Muscle of back (tissue), 11 donors: ENCODE results near the gene ARHGAP26. TPM values are rescaled to one million over a fixed set of nuclear protein-coding genes. Genes with fewer than 3 reads are reported as not detected.
A peak's percentile ranks its signal among the peaks of the same experiment; 100 is the strongest.

Source experiments
- DNase-seq, 3 donors: peaks; one replicate each; pipeline versions ENCODE4 v3.0.0 to v3.0.0-alpha.2; 2013
- polyA plus RNA-seq, 10 donors: library from polyadenylated mRNA; unstranded; fragments of 120-200 nt; gene quantifications; one replicate each; pipeline ENCODE4 v1.2.1, GENCODE V29; 2013; ENCODE audit not compliant: insufficient read length in 10 of 10

The ARHGAP26 gene
- polyA plus RNA-seq, 10 donors: 10.7 to 23.3 (median 16.0) TPM

DNA sequence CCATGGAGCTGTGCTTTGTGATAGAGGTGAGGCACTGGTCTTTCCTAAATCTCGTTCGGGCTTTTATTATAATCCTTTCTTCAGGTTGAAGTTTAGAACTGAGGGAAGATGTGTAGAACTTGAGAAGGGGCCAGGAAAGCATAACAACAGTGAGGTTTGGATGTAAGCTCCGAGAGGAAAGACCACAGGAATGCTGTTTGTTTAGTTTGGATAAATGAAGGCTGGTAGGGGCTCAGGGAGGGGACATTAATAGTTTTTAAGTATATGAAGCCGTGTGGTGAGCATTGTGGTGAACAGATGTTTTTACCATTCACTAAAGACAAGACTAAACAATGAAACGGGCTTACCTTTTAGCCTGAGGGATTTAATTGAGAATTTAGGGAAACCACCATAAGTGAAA, 130.8 kb downstream of the ARHGAP26 start:
- peak in 1 of 3 donors; percentile 45 for DNase-seq

GRCh38 chr5:142901476-142902185, 131.5 kb downstream of the ARHGAP26 start:
- DNase-seq: no peak

GRCh38 chr5:142902186-142902965, 132.2 kb downstream of the ARHGAP26 start:
- peak in 1 of 3 donors; percentile 43 for DNase-seq

- DNase-seq: no peak
Observed at GRCh38 chr5:142904416-142904815, 134.2 kb downstream of the ARHGAP26 start.

DNA sequence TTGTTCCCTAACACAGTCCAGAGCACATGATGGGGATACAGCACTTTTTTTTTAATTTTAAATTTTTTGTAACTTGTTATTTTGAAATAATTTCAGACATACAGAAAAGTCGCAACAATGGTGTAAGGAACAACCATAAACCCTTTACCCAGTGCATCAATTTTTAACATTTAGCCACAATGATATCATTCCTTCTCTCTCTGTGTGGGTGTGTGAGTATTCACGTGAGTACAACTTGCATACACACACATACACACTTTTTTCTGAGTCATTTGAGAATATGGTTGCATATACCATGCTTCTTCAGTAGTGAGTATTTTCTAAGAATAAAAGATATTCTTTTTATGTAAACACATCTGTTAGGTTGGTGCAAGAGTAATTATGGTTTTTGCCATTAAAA, 135.2 kb downstream of the ARHGAP26 start:
- no peak for DNase-seq

DNA sequence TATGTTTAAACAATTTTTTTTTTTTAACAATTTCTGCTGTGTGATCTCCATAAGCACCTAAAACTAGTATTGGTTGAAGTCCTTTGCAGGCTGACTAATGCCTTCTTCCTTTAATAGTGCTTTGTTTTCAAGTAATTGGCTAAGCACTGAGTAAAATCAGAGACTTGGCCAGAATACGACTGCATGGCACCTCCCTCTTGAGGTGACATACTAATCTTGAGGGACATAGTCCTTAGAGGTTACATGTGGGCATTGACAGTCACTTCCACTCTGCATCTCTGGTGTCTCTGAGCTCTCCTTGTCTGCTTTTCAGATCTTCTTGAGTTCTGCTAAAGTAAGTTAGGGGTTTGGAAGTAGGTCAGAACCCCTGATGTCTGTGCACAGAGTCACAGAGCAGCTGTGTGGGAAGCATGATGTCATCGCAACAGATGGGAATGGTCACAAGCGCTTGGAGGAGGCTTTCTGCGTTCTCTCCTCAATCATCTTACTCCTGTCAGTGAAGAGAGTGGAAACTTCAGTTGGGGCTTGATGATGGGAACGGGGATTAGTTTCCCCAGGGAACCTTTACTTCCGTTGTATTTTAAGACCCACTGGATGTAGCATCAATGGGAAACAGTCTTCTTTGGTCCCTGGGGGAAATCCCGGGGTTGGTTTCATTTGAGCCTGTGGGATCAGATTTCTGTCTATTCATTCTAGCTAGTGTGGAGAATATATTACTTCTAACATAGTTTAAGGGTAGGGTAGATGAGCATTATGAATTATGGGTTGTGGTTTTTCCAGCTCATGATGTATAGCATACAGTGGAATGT, 136.9 kb downstream of the ARHGAP26 start:
- peak; percentile 80 to 90 (median 81) for DNase-seq

GRCh38 chr5:142908659-142909058, 138.5 kb downstream of the ARHGAP26 start:
- no peak for DNase-seq

DNA sequence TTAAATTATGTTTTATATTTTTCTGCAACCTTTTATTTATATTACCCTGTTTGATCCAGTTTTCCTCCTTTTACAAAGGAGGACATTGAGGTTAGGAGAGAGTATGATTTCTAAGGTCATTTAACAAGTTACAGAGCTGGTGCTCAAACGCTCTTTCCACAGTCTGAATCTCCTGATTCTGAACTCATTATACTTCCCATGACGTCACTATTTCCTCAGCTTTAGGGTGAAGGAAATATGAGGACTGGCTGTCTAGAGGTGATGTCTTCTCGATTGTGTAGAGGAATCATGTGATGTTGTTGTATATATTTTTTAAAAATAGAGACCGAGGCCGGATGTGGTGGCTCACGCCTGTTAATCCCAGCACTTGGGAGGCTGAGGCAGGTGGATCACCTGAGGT, 140.0 kb downstream of the ARHGAP26 start:
- no peak for DNase-seq

DNA sequence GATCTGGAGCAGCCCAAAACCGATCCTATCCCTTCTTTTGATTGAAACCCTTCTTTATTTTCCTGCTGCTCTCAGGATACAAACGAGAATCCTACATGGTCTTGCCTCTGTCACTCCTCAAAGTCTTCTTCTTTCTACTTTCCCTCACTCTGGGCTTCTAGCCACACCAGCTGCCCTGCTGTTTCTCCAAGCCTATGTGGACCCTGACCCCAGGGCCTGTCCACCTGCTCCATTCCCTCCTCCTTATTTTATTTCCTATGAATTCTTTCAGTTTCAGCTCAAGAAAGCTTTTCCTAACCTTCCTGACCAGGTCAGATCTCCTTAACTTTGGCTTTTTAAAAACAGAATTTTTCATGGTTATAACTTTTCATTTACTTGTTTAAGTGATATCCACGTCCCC, 141.0 kb downstream of the ARHGAP26 start:
- DNase-seq: no peak

GRCh38 chr5:142911775-142912174, 141.6 kb downstream of the ARHGAP26 start:
- no peak for DNase-seq

DNA sequence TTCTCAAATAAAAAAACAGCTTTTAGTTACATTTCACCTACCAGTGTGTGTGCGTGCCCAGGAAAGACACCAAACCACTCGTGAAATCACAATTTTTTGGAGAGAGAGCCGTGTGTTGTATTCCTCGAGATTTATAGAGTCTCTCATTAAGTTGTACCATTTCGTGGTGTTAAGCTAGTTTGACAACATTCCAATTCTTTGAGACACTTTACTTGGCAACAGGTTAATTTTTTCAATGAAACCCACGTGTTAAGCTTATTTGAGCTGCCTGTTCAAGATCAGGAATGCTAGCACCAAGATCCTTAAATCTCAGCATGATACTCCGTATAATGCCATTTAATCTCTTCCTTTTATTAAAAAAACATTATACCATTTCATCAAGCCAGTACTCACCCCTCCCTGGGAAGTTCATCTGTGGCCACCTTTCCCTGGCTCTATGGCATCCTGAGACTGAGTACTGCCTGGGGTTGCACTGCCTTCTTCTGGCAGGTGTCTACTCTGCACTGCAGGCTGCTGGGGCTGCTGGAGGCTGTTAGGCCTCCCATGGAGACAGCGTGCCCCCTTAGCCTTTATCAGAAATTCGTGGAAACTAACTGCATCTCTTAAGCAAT, 143.7 kb downstream of the ARHGAP26 start:
- DNase-seq: no peak

DNA sequence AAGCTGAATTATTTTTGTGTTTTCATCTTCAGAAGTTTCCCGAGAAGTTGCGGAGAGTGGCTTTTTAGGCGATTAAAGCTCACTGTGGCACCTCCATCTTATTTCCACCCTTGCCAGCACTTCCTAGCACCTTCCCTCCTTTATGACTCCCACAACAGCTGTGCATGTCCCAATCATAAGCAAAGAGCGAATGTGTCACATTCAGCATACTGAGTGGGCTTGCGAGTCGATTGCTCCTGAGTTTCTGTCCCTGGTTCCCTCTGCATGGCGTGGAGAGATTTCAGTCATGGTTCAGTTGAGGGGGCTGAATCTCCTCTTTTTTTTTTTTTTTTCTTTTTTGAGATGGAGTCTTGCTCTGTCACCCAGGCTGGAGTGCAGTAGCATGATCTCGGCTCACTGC, 144.9 kb downstream of the ARHGAP26 start:
- DNase-seq: no peak

GRCh38 chr5:142915813-142916424, 145.7 kb downstream of the ARHGAP26 start:
- no peak for DNase-seq

- no peak for DNase-seq
Observed at GRCh38 chr5:142918959-142919635, 148.9 kb downstream of the ARHGAP26 start.

DNA sequence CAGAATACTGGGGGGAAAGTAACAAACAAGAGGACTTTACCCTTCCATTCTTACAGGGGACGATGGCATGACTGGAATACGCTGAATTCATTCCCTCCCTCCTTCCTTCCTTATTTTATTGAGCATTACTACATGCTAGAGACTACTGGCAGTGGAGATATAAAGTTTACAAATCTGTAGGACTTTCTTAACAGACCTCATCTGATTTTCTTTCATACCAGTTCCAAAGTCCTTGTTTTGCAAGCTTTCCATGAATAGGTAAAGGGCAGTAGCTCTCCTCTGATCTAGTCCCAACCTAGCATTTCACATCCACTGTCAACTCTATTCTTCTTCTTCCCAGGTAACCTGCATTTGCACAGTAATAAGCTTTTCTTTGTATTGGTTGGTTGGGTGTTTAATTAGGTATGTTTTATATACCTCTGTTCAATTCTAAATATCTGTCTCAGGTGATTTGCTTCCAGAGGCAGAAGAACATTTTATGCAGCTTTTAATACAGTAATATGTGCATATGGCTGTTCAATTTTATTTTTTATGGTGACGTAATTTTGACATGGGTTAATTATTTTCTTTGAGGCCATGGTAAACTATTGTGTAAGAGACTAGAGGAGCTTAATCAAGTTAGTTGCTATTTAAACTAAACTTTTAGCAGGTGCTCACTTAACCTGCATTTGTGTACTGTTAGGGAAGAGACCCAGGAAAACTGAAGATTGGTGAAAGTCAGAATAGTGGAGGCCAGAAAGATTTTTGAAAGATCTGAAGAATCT, 150.9 kb downstream of the ARHGAP26 start:
- DNase-seq: no peak

GRCh38 chr5:142922223-142922952, 152.2 kb downstream of the ARHGAP26 start:
- peak; percentile 46 to 71 (median 50) for DNase-seq

DNA sequence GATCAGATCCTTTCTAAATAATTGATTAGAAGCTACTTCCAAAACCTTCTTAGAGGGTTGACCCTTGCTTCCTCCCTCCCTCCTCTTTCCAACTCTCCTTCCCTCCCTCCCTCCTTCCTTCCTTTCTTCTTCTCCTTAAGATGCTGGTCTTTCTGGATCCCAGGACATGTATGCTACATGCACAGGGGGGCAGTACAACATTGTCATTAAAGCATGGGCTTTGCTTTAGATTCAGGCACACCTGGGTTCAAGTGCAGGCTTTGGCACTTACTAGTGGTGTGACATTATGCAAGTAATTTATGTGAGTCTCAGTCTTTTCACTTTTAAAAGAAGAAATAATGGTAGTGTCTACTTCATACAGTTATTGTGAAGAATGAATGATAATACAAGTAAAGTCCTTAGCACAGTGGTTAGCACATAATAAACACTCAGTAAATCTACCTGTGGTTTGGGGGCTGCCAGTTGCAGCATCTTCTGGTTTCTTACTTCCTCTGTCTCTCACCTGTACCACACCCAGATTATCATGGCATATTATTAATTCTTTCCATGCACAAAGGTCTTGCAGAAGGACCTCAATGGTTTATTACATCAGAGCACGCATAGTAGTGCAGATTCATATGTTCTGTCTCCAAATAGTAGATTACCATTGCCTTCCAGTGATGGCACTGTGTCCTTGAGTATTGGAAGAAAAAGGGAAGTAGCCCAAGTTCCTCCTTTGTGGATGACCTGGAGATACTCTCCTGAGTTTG, 154.1 kb downstream of the ARHGAP26 start:
- no peak for DNase-seq

- peak; percentile 65 to 83 (median 71) for DNase-seq
Observed at GRCh38 chr5:142925795-142926194, 155.6 kb downstream of the ARHGAP26 start.

DNA sequence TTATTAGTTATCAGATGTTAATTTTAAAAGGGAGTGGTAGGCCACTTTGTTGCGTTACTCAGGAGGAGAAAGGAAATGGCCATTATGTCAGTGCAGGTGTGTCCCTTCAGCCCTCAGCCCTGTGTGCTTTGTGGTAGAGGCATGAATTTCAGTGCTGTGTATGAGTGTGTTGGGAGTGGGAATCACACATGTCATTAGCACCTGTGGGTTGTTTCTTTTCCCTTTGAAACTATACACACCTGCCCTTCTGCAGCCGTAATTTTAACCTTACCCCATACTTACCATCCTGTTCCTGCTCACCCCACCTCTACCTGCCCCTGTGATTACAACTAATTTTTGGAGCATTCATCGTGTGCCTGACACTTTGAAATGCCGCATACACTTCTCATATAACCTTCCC, 156.4 kb downstream of the ARHGAP26 start:
- no peak for DNase-seq
